HCT116 (cell line): ENCODE measurements around the gene CMIP. TPM values are rescaled to one million over a fixed set of nuclear protein-coding genes. Genes with fewer than 3 reads are reported as not detected.

Source experiments
- ATAC-seq: fragments of 200-7000 bp; cut with Tn5 transposase; 2 replicates; pipeline ENCODE4 v1.9.1; 2020; ENCODE audit warnings: mild to moderate bottlenecking, moderate library complexity
- BruUV-seq: library from RNA; stranded (reverse); fragments of 400-500 nt; replicated peaks from 2 replicates; lab custom pipeline; 2021; lab: Mats Ljungman, UMichigan
- CTCF ChIA-PET: fragments of 300-600 bp; sonication (Branson Sonifier 250); formaldehyde crosslinking; loops from one replicate; lab custom pipeline; 2021; ENCODE audit warnings: antibody characterized with exemption; lab: Charles Lee
- POLR2A ChIA-PET: fragments of 300-600, 350-600 bp; sonication (Branson Sonifier 250); formaldehyde crosslinking; loops from one replicate; lab custom pipeline; 2021; ENCODE audit warnings: antibody characterized with exemption; lab: Charles Lee
- RAD21 ChIA-PET, 2 experiments: fragments of 300-600 bp; sonication (Branson Sonifier 250); formaldehyde crosslinking; loops; one replicate each; lab custom pipeline; 2023; ENCODE audit warnings: low total read pairs in 2 of 2; ENCODE audit not compliant: uncharacterized antibody in 2 of 2, unreplicated experiment in 2 of 2, low non-redundant PET in 1 of 2; lab: Charles Lee
- DNase-seq: peaks from one replicate; pipeline ENCODE4 v3.0.0-alpha.2; 2010; ENCODE audit warnings: low read depth, low spot score
- H2AFZ ChIP-seq: fragments of 200-600 bp; shearing (Covaris generic), sonication (generic); 2 replicates; pipeline ENCODE4 v1.6.1; 2017; ENCODE audit warnings: low read depth, mixed run types, mixed read lengths, antibody characterized with exemption, low read length; ENCODE audit not compliant: poor library complexity, severe bottlenecking
- H3K27ac ChIP-seq: 2 replicates; pipeline ENCODE4 v1.5.1; 2012; ENCODE audit warnings: low read depth, low read length
- H3K27me3 ChIP-seq: fragments of 200-600 bp; sonication (generic); 2 replicates; pipeline ENCODE4 v1.6.1; 2016; ENCODE audit warnings: mixed run types, low read length, mixed read lengths; ENCODE audit not compliant: insufficient read depth
- H3K36me3 ChIP-seq, 2 experiments: fragments of 200-500 bp in 1 of 2; fragments of 200-600 bp in 1 of 2; sonication (Bioruptor generic) in 1 of 2; sonication (generic) in 1 of 2; 2 replicates each; pipeline versions ENCODE4 v1.5.1 to v1.6.1; 2014 to 2016; ENCODE audit warnings: low read length in 2 of 2, inconsistent platforms in 1 of 2, mixed read lengths in 1 of 2, mixed run types in 1 of 2; ENCODE audit not compliant: insufficient read depth in 2 of 2, control insufficient read depth in 1 of 2
- H3K4me1 ChIP-seq, 2 experiments: fragments of 200-600 bp in 1 of 2; sonication (generic) in 1 of 2; 2 replicates each; pipeline versions ENCODE4 v1.5.1 to v1.6.1; 2012 to 2017; ENCODE audit warnings: low read length in 2 of 2, inconsistent platforms in 1 of 2, mild to moderate bottlenecking in 1 of 2, mixed read lengths in 1 of 2, mixed run types in 1 of 2, moderate library complexity in 1 of 2; ENCODE audit not compliant: insufficient read depth in 2 of 2, control insufficient read depth in 1 of 2
- H3K4me2 ChIP-seq: fragments of 200-600 bp; sonication (generic); 2 replicates; pipeline ENCODE4 v1.6.1; 2017; ENCODE audit warnings: mixed run types, low read length, mixed read lengths
- H3K4me3 ChIP-seq, 2 experiments: fragments of 200-600 bp in 1 of 2; sonication (generic) in 1 of 2; replicated peaks in 1 of 2; 2 replicates each; pipeline ENCODE4 v1.5.1; 2011 to 2016; ENCODE audit warnings: low read length in 2 of 2, control low read depth in 1 of 2, low read depth in 1 of 2, mild to moderate bottlenecking in 1 of 2, mixed read lengths in 1 of 2, mixed run types in 1 of 2
- H3K79me2 ChIP-seq: fragments of 200-600 bp; sonication (generic); 2 replicates; pipeline ENCODE4 v1.6.1; 2017; ENCODE audit warnings: mild to moderate bottlenecking, mixed run types, low read length, moderate library complexity, mixed read lengths; ENCODE audit not compliant: insufficient read depth
- H3K9ac ChIP-seq: fragments of 200-600 bp; sonication (generic); 2 replicates; pipeline ENCODE4 v1.6.1; 2016; ENCODE audit warnings: low read length, mixed read lengths
- H3K9me2 ChIP-seq: fragments of 200-600 bp; sonication (generic), shearing (Covaris generic); 2 replicates; pipeline ENCODE4 v1.6.1; 2017; ENCODE audit warnings: mixed run types, mild to moderate bottlenecking, moderate library complexity; ENCODE audit not compliant: insufficient read depth
- H3K9me3 ChIP-seq, 2 experiments: fragments of 200-500 bp in 1 of 2; fragments of 200-600 bp in 1 of 2; sonication (Bioruptor generic) in 1 of 2; sonication (generic) in 1 of 2; 2 replicates each; pipeline ENCODE4 v1.6.1; 2014 to 2017; ENCODE audit warnings: low read length in 2 of 2, mixed read lengths in 2 of 2, inconsistent platforms in 1 of 2, low read depth in 1 of 2, mild to moderate bottlenecking in 1 of 2, mixed run types in 1 of 2, moderate library complexity in 1 of 2; ENCODE audit not compliant: control insufficient read depth in 1 of 2, insufficient read depth in 1 of 2
- H4K20me1 ChIP-seq: fragments of 200-600 bp; sonication (generic), shearing (Covaris generic); 2 replicates; pipeline ENCODE4 v1.6.1; 2017; ENCODE audit warnings: mixed run types, mild to moderate bottlenecking, moderate library complexity; ENCODE audit not compliant: insufficient read depth
- EZH2 ChIP-seq: fragments of 200-600 bp; sonication (generic); IDR thresholded peaks from 2 replicates; pipeline ENCODE4 v1.6.1; 2017; ENCODE audit warnings: antibody characterized with exemption, mixed run types
- POLR2AphosphoS5 ChIP-seq: IDR thresholded peaks from 2 replicates; pipeline ENCODE4 v1.6.1; 2011; ENCODE audit warnings: mild to moderate bottlenecking, low read depth, low read length, moderate library complexity
- RAD21 ChIP-seq: IDR thresholded peaks from 2 replicates; pipeline ENCODE4 v1.6.1; 2012; ENCODE audit warnings: low read depth, mild to moderate bottlenecking
- SRF ChIP-seq: IDR thresholded peaks from 2 replicates; pipeline ENCODE4 v1.6.1; 2012; ENCODE audit warnings: low read depth
- YY1 ChIP-seq: IDR thresholded peaks from 2 replicates; pipeline ENCODE4 v1.6.1; 2011; ENCODE audit warnings: low read length, low read depth, moderate library complexity, mild to moderate bottlenecking; ENCODE audit not compliant: insufficient replicate concordance; ENCODE audit errors: extremely low read depth
- intact Hi-C: fragments of 100-400 bp; cut with micrococcal nuclease; formaldehyde crosslinking; loops from 2 replicates; pipeline ENCODE4 v1.10.0; 2022
- total RNA-seq: library from RNA; stranded (reverse); gene quantifications from one replicate; pipeline ENCODE4 v1.2.1, GENCODE V29; 2021; ENCODE audit not compliant: unreplicated experiment
- TF ChIP-seq, protein P1 (sequence below): IDR thresholded peaks from 2 replicates; pipeline ENCODE4 v1.6.1; 2011; ENCODE audit warnings: mild to moderate bottlenecking, low read length, moderate library complexity; ENCODE audit not compliant: insufficient replicate concordance; ENCODE audit errors: extremely low read depth
- TF ChIP-seq, protein P2 (sequence below), 3 experiments: fragments of 200-600 bp in 1 of 3; sonication (generic) in 1 of 3; IDR thresholded peaks in 2 of 3; conservative IDR thresholded peaks in 1 of 3; 2 replicates each; pipeline ENCODE4 v1.5.1; 2012 to 2017; ENCODE audit warnings: low read depth in 2 of 3, low read length in 2 of 3, antibody characterized with exemption in 1 of 3, borderline replicate concordance in 1 of 3, control low read depth in 1 of 3, mild to moderate bottlenecking in 1 of 3, mixed read lengths in 1 of 3, mixed run types in 1 of 3, moderate library complexity in 1 of 3; ENCODE audit not compliant: insufficient read depth in 1 of 3

The CMIP gene
- total RNA-seq, 1 experiment from 2014 or later: 64.6 TPM

DNA sequence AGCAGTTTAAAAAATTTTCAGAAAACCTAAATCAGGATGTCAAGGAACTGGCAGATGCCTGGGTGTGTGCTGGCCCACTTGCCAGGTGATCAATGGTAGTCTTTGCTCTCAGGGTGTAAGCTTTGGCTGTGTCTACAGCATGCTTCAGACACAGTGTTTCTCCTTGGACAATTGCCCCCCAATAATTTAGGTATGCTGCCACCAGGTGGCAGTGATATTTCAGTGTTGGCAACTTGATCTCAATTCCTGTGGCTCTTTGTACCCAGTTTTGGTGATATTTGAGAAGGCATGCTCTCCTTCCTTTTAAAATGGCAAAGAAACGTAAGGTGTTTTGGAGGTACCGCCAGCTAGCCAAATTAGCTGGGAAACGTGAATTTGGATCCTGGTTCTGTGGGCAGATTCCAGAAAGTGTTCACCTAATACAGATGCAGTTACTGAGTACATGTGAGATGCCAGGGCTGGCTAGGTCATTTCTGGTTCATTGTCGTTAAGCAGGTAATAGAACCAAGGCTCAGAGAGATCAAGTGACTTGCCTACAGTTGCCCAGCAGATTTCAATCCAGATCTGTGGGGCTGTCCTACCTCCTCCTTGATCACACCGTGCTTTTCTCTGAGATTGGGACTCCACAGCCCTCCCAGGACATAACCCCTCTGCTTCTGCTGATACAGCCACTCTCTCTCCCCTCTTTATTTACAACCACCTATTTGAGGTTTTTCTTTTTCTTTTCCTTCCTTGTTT lies 178.9 kb downstream of the CMIP start:
- peak; percentile 53 for DNase-seq
- POLR2A ChIA-PET: no interaction called here
- H3K79me2 ChIP-seq: peaks cover 48% of the 10 kb centered on the region
- intact Hi-C loops: loop anchor here (1.0 to 10.0 kb wide), 5 partner anchors 74 to 256 kb away; no protein-coding TSS in a partner anchor
- H3K27me3 ChIP-seq: no peaks in the 10 kb centered on the region
- H3K4me1 ChIP-seq: peaks cover 5 to 35% of the 10 kb centered on the region in 2 experiments; a peak in 3 of 4 replicates
- peak; percentile 70 for ATAC-seq
- H3K4me3 ChIP-seq: no peak overlapping the region
- no peak overlapping the region for H3K9ac ChIP-seq
- H3K27ac ChIP-seq: no peak overlapping the region
- BruUV-seq: no TSS peak
- H4K20me1 ChIP-seq: no peaks in the 10 kb centered on the region
- no peak overlapping the region for H2AFZ ChIP-seq
- TF ChIP-seq SRF: no peak
- TF ChIP-seq, protein P1, sequence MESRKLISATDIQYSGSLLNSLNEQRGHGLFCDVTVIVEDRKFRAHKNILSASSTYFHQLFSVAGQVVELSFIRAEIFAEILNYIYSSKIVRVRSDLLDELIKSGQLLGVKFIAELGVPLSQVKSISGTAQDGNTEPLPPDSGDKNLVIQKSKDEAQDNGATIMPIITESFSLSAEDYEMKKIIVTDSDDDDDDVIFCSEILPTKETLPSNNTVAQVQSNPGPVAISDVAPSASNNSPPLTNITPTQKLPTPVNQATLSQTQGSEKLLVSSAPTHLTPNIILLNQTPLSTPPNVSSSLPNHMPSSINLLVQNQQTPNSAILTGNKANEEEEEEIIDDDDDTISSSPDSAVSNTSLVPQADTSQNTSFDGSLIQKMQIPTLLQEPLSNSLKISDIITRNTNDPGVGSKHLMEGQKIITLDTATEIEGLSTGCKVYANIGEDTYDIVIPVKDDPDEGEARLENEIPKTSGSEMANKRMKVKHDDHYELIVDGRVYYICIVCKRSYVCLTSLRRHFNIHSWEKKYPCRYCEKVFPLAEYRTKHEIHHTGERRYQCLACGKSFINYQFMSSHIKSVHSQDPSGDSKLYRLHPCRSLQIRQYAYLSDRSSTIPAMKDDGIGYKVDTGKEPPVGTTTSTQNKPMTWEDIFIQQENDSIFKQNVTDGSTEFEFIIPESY: peak; percentile 20
- TF ChIP-seq, protein P2, sequence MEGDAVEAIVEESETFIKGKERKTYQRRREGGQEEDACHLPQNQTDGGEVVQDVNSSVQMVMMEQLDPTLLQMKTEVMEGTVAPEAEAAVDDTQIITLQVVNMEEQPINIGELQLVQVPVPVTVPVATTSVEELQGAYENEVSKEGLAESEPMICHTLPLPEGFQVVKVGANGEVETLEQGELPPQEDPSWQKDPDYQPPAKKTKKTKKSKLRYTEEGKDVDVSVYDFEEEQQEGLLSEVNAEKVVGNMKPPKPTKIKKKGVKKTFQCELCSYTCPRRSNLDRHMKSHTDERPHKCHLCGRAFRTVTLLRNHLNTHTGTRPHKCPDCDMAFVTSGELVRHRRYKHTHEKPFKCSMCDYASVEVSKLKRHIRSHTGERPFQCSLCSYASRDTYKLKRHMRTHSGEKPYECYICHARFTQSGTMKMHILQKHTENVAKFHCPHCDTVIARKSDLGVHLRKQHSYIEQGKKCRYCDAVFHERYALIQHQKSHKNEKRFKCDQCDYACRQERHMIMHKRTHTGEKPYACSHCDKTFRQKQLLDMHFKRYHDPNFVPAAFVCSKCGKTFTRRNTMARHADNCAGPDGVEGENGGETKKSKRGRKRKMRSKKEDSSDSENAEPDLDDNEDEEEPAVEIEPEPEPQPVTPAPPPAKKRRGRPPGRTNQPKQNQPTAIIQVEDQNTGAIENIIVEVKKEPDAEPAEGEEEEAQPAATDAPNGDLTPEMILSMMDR (IDR thresholded peaks at IDR 0.05 in 2 of 3, conservative IDR thresholded peaks at IDR 0.05 in 1 of 3; ENCODE audit: borderline replicate concordance in 1 of 3, insufficient read depth in 1 of 3, low read depth in 2 of 3, low read length in 2 of 3): peak; percentile 72 to 95 (median 93)
- TF ChIP-seq RAD21: peak; percentile 99
- peak; percentile 37 for TF ChIP-seq YY1
- no peak for TF ChIP-seq EZH2
- peak; percentile 31; the same call in 1 of the 2 replicates for TF ChIP-seq POLR2AphosphoS5
- H3K9me2 ChIP-seq: no peaks in the 10 kb centered on the region
- CTCF ChIA-PET: interaction anchor here (0.6 to 4.5 kb wide), 14 partner anchors 8 to 719 kb away, joined by 3 to 28 read pairs (median 4); no protein-coding TSS in a partner anchor
- no peaks in the 10 kb centered on the region for H3K9me3 ChIP-seq
- RAD21 ChIA-PET: interaction anchor here in 1 of 2 experiments (0.7 kb wide), 1 partner anchor 74 kb away, joined by 3 read pairs; no protein-coding TSS in a partner anchor
- H3K4me2 ChIP-seq: no peak overlapping the region
- peaks cover 0 to 9% of the 10 kb centered on the region in 2 experiments; a peak in 1 of 4 replicates for H3K36me3 ChIP-seq
